Measurements from ENCODE around the gene PSMC3IP.
"Not testable (repeated sequence)": the region's sequence is repeated elsewhere in the genome, so short reads cannot be mapped to it uniquely, and the experiment has no call there.

The PSMC3IP gene

DNA sequence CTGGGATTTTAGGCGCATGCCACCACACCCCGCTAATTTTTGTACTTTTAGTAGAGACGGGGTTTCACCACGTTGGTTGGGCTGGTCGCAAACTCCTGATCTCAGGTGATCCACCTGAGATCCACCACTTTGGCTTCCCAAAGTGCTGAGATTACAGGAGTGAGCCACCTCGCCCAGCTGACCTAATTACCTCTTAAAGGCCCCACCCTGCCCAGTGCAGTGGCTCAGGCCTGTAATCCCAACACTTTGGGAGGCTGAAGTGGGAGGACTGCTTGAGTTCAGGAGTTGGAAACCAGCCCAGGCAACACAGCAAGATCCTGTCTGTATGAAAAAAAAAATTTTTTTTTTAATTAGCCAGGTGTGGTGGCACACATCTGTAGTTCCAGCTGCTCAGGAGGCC, 18.5 kb downstream of the PSMC3IP start:
- H2AFZ ChIP-seq (ENCODE audit: low read depth, low read length), result no peak overlapping the region

DNA sequence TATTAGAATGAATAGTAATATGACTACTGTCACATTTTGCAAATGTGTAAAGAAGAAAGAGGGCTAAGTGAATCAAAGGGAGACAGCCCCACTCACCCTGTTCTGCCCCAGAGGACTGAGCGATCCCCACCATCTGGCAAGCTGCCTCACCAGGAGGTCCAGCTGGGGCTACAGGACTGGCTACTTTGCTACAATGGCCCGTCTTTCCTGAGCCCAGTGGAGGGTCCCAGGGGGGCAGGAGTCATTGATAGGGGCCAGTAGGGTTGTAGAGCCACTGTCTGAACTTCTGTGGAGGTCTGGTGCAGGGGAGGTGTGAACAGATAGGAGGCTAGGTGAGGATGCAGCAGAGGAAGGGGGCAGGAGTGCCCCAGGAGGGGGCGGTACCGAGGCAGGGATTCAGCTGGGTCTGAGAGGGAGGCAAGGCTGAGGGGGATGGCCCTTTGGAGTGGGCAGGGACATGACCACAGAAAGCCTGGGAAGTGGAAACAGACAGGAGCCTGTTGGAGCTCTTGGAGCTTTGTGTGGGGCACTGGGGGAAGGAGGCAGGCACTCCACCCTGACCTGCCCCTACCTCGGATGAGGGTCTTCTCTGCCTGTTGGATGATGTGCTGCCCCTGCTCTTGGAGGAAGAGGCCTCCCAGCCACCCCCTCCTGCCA, 21.4 kb downstream of the PSMC3IP start:
- not testable (repeated sequence) for H2AK5ac ChIP-seq (ENCODE audit: low read length, severe bottlenecking); H3K9me3 ChIP-seq (ENCODE audit: control insufficient read depth, low read length); H4K8ac ChIP-seq (ENCODE audit: low read length); H3K4ac ChIP-seq (ENCODE audit: low read depth in 1 of 2, low read length in 2 of 2); H2BK5ac ChIP-seq (ENCODE audit: low read depth, low read length, poor library complexity, severe bottlenecking); H3K4me3 ChIP-seq (ENCODE audit: insufficient read depth in 1 of 2, low read depth in 1 of 2, low read length in 2 of 2); H3K23ac ChIP-seq (ENCODE audit: low read length in 2 of 2); H3K9ac ChIP-seq (ENCODE audit: low read length); H3K18ac ChIP-seq (ENCODE audit: low read depth in 1 of 2, low read length in 2 of 2); H3K14ac ChIP-seq (ENCODE audit: low read length in 2 of 2); H2BK120ac ChIP-seq (ENCODE audit: low read depth, low read length); H2BK15ac ChIP-seq (ENCODE audit: low read depth, poor library complexity, severe bottlenecking); H2AFZ ChIP-seq (ENCODE audit: low read depth, low read length); H3K4me2 ChIP-seq (ENCODE audit: low read length, poor library complexity, severe bottlenecking); H2BK12ac ChIP-seq (ENCODE audit: low read length in 2 of 2); H3K27me3 ChIP-seq (ENCODE audit: control insufficient read depth in 1 of 2, insufficient read depth in 1 of 2, low read length in 2 of 2); H3K27ac ChIP-seq (ENCODE audit: low read length, poor library complexity, severe bottlenecking)
- peaks cover 20% of the 10 kb centered on the region for H3K4me1 ChIP-seq (ENCODE audit: control insufficient read depth, insufficient read depth, low read depth, low read length)
- peak overlapping the region; percentile 27 for H4K91ac ChIP-seq (ENCODE audit: low read length)
- peaks cover 10% of the 10 kb centered on the region for H3K79me1 ChIP-seq (replicated peaks; ENCODE audit: low read length, poor library complexity, severe bottlenecking)
- peak; percentile 46 for DNase-seq
- 48% methylated on average over 5 of the region's 5 CpGs for WGBS
- H3K36me3 ChIP-seq (ENCODE audit: control insufficient read depth in 1 of 2, insufficient read depth in 2 of 2, low read depth in 1 of 2, low read length in 2 of 2), result peaks cover 3 to 15% of the 10 kb centered on the region in 2 experiments

More for the DNA sequence above, 18.5 kb downstream of the PSMC3IP start:
- no peaks in the 10 kb centered on the region for H3K9me3 ChIP-seq (ENCODE audit: control insufficient read depth, low read length)
- no peak overlapping the region for H3K9ac ChIP-seq (ENCODE audit: low read length)
- no peak overlapping the region for H2BK5ac ChIP-seq (ENCODE audit: low read depth, low read length, poor library complexity, severe bottlenecking)
- H3K4ac ChIP-seq (ENCODE audit: low read depth in 1 of 2, low read length in 2 of 2), result no peak overlapping the region
- peaks cover 28% of the 10 kb centered on the region for H3K4me1 ChIP-seq (ENCODE audit: control insufficient read depth, insufficient read depth, low read depth, low read length)
- peaks cover 7% of the 10 kb centered on the region for H3K79me1 ChIP-seq (replicated peaks; ENCODE audit: low read length, poor library complexity, severe bottlenecking)
- no peak overlapping the region for H2BK12ac ChIP-seq (ENCODE audit: low read length in 2 of 2)
- H3K4me3 ChIP-seq (ENCODE audit: insufficient read depth in 1 of 2, low read depth in 1 of 2, low read length in 2 of 2), result no peak overlapping the region
- no peak overlapping the region for H2BK120ac ChIP-seq (ENCODE audit: low read depth, low read length)
- H3K18ac ChIP-seq (ENCODE audit: low read depth in 1 of 2, low read length in 2 of 2), result no peak overlapping the region
- no peak overlapping the region for H4K91ac ChIP-seq (ENCODE audit: low read length)
- H3K23ac ChIP-seq (ENCODE audit: low read length in 2 of 2), result no peak overlapping the region
- no peak overlapping the region for H3K4me2 ChIP-seq (ENCODE audit: low read length, poor library complexity, severe bottlenecking)
- H3K14ac ChIP-seq (ENCODE audit: low read length in 2 of 2), result no peak overlapping the region
- DNase-seq, result no peak
- H3K27me3 ChIP-seq (ENCODE audit: control insufficient read depth in 1 of 2, insufficient read depth in 1 of 2, low read length in 2 of 2), result no peaks in the 10 kb centered on the region
- 90% methylated on average over 6 of the region's 6 CpGs for WGBS
- no peak overlapping the region for H2BK15ac ChIP-seq (ENCODE audit: low read depth, poor library complexity, severe bottlenecking)
- no peak overlapping the region for H3K27ac ChIP-seq (ENCODE audit: low read length, poor library complexity, severe bottlenecking)
- no peak overlapping the region for H2AK5ac ChIP-seq (ENCODE audit: low read length, severe bottlenecking)
- peaks cover 8 to 13% of the 10 kb centered on the region in 2 experiments for H3K36me3 ChIP-seq (ENCODE audit: control insufficient read depth in 1 of 2, insufficient read depth in 2 of 2, low read depth in 1 of 2, low read length in 2 of 2)
- H4K8ac ChIP-seq (ENCODE audit: low read length), result no peak overlapping the region

DNA sequence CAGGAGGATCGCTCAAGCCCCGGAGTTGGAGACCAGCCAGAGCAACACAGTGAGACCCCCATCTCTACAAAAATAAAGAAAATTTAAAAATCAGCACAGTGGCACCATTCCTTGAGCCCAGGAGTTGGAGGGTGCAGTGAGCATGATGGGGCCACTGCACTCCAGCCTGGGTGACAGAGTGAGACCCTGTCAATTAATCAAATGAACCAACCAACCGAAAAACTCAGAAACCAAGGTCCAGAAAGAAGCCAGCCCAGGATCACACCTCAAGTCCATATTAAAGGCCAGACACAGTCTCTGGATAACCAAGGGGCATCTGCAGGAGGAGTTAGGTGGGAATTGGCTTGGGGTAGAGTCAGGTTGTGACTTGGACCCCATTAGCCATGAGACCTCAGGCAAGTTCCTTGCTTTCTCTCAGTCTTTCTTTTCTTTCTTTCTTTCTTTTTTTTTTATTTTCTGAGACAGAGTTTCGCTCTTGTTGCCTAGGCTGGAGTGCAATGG, 22.4 kb downstream of the PSMC3IP start:
- no peaks in the 10 kb centered on the region for H3K9me3 ChIP-seq (ENCODE audit: control insufficient read depth, low read length)
- peaks cover 10% of the 10 kb centered on the region for H3K79me1 ChIP-seq (replicated peaks; ENCODE audit: low read length, poor library complexity, severe bottlenecking)
- peak overlapping the region; percentile 96 for H3K4me2 ChIP-seq (ENCODE audit: low read length, poor library complexity, severe bottlenecking)
- peak overlapping the region; percentile 97 for H2AK5ac ChIP-seq (ENCODE audit: low read length, severe bottlenecking)
- DNase-seq, result no peak
- H3K4me3 ChIP-seq (ENCODE audit: insufficient read depth in 1 of 2, low read depth in 1 of 2, low read length in 2 of 2), result peak overlapping the region; percentile 74 to 95
- peak overlapping the region in 1 of 2 experiments; percentile 85 for H3K14ac ChIP-seq (ENCODE audit: low read length in 2 of 2)
- H3K27me3 ChIP-seq (ENCODE audit: control insufficient read depth in 1 of 2, insufficient read depth in 1 of 2, low read length in 2 of 2), result no peaks in the 10 kb centered on the region
- no peak overlapping the region for H2BK5ac ChIP-seq (ENCODE audit: low read depth, low read length, poor library complexity, severe bottlenecking)
- peak overlapping the region; percentile 93 for H3K27ac ChIP-seq (ENCODE audit: low read length, poor library complexity, severe bottlenecking)
- peaks cover 20% of the 10 kb centered on the region for H3K4me1 ChIP-seq (ENCODE audit: control insufficient read depth, insufficient read depth, low read depth, low read length)
- H3K23ac ChIP-seq (ENCODE audit: low read length in 2 of 2), result peak overlapping the region in 1 of 2 experiments; percentile 91
- H2BK12ac ChIP-seq (ENCODE audit: low read length in 2 of 2), result peak overlapping the region in 1 of 2 experiments; percentile 66
- WGBS, result 32% methylated on average over 3 of the region's 4 CpGs
- H3K4ac ChIP-seq (ENCODE audit: low read depth in 1 of 2, low read length in 2 of 2), result peak overlapping the region in 1 of 2 experiments; percentile 75
- peak overlapping the region; percentile 72 for H2AFZ ChIP-seq (ENCODE audit: low read depth, low read length)
- peaks cover 3 to 15% of the 10 kb centered on the region in 2 experiments for H3K36me3 ChIP-seq (ENCODE audit: control insufficient read depth in 1 of 2, insufficient read depth in 2 of 2, low read depth in 1 of 2, low read length in 2 of 2)
- H4K8ac ChIP-seq (ENCODE audit: low read length), result peak overlapping the region; percentile 93
- no peak overlapping the region for H4K91ac ChIP-seq (ENCODE audit: low read length)
- peak overlapping the region; percentile 96 to 99 for H3K18ac ChIP-seq (ENCODE audit: low read depth in 1 of 2, low read length in 2 of 2)
- no peak overlapping the region for H2BK120ac ChIP-seq (ENCODE audit: low read depth, low read length)
- H3K9ac ChIP-seq (ENCODE audit: low read length), result peak overlapping the region; percentile 97
- no peak overlapping the region for H2BK15ac ChIP-seq (ENCODE audit: low read depth, poor library complexity, severe bottlenecking)

DNA sequence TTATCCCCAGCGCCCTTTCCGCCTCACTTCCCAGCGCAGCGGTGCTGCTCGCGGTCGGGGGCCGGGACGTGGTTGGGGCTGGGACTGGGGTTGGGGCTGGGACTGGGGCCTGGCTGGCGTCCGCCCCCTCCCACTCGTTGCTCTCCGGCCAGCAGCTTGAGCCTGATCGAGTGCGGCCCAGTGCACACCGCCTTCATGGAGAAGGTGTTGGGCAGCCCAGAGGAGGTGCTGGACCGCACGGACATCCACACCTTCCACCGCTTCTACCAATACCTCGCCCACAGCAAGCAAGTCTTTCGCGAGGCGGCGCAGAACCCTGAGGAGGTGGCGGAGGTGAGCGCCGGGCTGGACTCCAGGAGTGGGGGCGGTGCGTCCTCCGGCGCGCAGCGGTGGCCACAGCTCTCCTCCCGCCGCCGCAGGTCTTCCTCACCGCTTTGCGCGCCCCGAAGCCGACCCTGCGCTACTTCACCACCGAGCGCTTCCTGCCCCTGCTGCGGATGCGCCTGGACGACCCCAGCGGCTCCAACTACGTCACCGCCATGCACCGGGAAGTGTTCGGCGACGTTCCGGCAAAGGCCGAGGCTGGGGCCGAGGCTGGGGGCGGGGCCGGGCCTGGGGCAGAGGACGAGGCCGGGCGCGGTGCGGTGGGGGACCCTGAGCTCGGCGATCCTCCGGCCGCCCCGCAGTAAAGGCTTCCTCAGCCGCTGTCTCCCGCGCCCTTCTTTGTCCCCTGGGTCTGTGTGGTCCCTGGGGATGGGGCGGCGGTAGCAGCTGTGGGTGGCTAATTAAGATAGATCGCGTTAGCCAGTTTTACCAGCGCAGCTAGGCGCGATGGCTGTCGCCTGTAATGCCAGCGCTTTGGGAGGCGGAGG, 23.0 kb downstream of the PSMC3IP start:
- Histone ChIP-seq H2BK120ac (ENCODE audit: low read depth, low read length) (peak overlapping the region; percentile 73), H3K36me3 (ENCODE audit: control insufficient read depth in 1 of 2, insufficient read depth in 2 of 2, low read depth in 1 of 2, low read length in 2 of 2) (peaks cover 3 to 15% of the 10 kb centered on the region in 2 experiments)

More for the DNA sequence above, 23.0 kb downstream of the PSMC3IP start:
- Histone ChIP-seq H3K79me1 (replicated peaks; ENCODE audit: low read length, poor library complexity, severe bottlenecking) (peaks cover 12% of the 10 kb centered on the region), H3K23ac (ENCODE audit: low read length in 2 of 2) (peak overlapping the region in 1 of 2 experiments; percentile 91), H3K4me2 (ENCODE audit: low read length, poor library complexity, severe bottlenecking) (peak overlapping the region; percentile 96), H3K4me1 (ENCODE audit: control insufficient read depth, insufficient read depth, low read depth, low read length) (peaks cover 20% of the 10 kb centered on the region), H2BK12ac (ENCODE audit: low read length in 2 of 2) (no peak overlapping the region), H3K27me3 (ENCODE audit: control insufficient read depth in 1 of 2, insufficient read depth in 1 of 2, low read length in 2 of 2) (no peaks in the 10 kb centered on the region), H2AFZ (ENCODE audit: low read depth, low read length) (peak overlapping the region; percentile 72), H4K8ac (ENCODE audit: low read length) (peak overlapping the region; percentile 93), H3K4me3 (ENCODE audit: insufficient read depth in 1 of 2, low read depth in 1 of 2, low read length in 2 of 2) (peak overlapping the region; percentile 74 to 95), H4K91ac (ENCODE audit: low read length) (peak overlapping the region; percentile 87), H3K9me3 (ENCODE audit: control insufficient read depth, low read length) (no peaks in the 10 kb centered on the region), H3K27ac (ENCODE audit: low read length, poor library complexity, severe bottlenecking) (peak overlapping the region; percentile 93), H3K14ac (ENCODE audit: low read length in 2 of 2) (peak overlapping the region in 1 of 2 experiments; percentile 85), H3K4ac (ENCODE audit: low read depth in 1 of 2, low read length in 2 of 2) (peak overlapping the region; percentile 75 to 100), H3K18ac (ENCODE audit: low read depth in 1 of 2, low read length in 2 of 2) (peak overlapping the region; percentile 97 to 99), H2AK5ac (ENCODE audit: low read length, severe bottlenecking) (no peak overlapping the region), H3K9ac (ENCODE audit: low read length) (peak overlapping the region; percentile 97), H2BK5ac (ENCODE audit: low read depth, low read length, poor library complexity, severe bottlenecking) (no peak overlapping the region), H2BK15ac (ENCODE audit: low read depth, poor library complexity, severe bottlenecking) (peak overlapping the region; percentile 86)
- WGBS, result 2% methylated on average over 59 of the region's 82 CpGs
- peak; percentile 84 for DNase-seq
